Upper lobe of left lung (tissue), 4 donors: ENCODE results near the gene LRRC39.

Source experiments
- EP300 ChIP-seq, 4 donors: sonication (generic); formaldehyde crosslinking; IDR thresholded peaks; one replicate each; pipeline ENCODE4 v1.5.1; 2017; ENCODE audit warnings: antibody characterized with exemption in 4 of 4, control low read depth in 2 of 4
- POLR2A ChIP-seq, 4 donors: fragments of 450-650 bp; IDR thresholded peaks; one replicate each; pipeline ENCODE4 v1.5.1; 2016 to 2017; ENCODE audit warnings: antibody characterized with exemption in 4 of 4, mild to moderate bottlenecking in 2 of 4
- POLR2AphosphoS5 ChIP-seq, 2 donors: sonication (generic); formaldehyde crosslinking; IDR thresholded peaks; one replicate each; pipeline ENCODE4 v1.5.1; 2017; ENCODE audit warnings: antibody characterized with exemption in 2 of 2
- TF ChIP-seq, protein P1 (sequence below), 6 experiments: fragments of 450-650 bp in 4 of 6; fragments of 200-600 bp in 2 of 6; sonication (generic) in 2 of 6; IDR thresholded peaks; one replicate each; pipeline ENCODE4 v1.5.1; 2016 to 2019; ENCODE audit warnings: antibody characterized with exemption in 6 of 6

DNA sequence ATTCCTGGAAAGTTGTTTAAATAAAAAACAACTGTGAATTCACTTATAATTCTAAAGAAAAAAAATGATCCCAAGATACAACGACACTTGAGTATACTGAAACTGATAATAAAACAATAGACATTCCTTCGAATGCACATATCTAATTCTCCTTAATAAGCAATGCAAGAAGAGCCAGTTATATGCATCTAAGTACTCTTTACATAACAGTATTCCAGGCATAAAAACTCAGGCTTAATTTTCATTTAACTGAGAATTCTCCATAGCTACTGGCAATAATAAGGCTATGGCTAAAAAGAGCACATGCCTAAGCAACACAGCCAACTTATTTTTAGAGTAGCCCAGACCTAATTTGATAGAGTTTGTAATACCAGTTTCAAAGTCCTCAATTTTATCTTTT, 76.5 kb downstream of the LRRC39 start:
- TF ChIP-seq, protein P1, sequence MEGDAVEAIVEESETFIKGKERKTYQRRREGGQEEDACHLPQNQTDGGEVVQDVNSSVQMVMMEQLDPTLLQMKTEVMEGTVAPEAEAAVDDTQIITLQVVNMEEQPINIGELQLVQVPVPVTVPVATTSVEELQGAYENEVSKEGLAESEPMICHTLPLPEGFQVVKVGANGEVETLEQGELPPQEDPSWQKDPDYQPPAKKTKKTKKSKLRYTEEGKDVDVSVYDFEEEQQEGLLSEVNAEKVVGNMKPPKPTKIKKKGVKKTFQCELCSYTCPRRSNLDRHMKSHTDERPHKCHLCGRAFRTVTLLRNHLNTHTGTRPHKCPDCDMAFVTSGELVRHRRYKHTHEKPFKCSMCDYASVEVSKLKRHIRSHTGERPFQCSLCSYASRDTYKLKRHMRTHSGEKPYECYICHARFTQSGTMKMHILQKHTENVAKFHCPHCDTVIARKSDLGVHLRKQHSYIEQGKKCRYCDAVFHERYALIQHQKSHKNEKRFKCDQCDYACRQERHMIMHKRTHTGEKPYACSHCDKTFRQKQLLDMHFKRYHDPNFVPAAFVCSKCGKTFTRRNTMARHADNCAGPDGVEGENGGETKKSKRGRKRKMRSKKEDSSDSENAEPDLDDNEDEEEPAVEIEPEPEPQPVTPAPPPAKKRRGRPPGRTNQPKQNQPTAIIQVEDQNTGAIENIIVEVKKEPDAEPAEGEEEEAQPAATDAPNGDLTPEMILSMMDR (IDR thresholded peaks at IDR 0.05), result no peak
- no peak for TF ChIP-seq POLR2A (IDR thresholded peaks at IDR 0.05)
- TF ChIP-seq EP300 (IDR thresholded peaks at IDR 0.05), result no peak
- TF ChIP-seq POLR2AphosphoS5 (IDR thresholded peaks at IDR 0.05), result no peak
